Ishikawa (cell line): ENCODE data around the gene NCAPG2.

Experiments
- CEBPB ChIP-seq: IDR thresholded peaks from 2 replicates; pipeline ENCODE4 v1.6.1; 2012
- CREB1 ChIP-seq: IDR thresholded peaks from 2 replicates; pipeline ENCODE4 v1.6.1; 2012; ENCODE audit warnings: low read depth
- EGR1 ChIP-seq: IDR thresholded peaks from 2 replicates; pipeline ENCODE4 v1.6.1; 2012
- EP300 ChIP-seq: IDR thresholded peaks from 2 replicates; pipeline ENCODE4 v1.6.1; 2012; ENCODE audit warnings: borderline replicate concordance
- MAX ChIP-seq: IDR thresholded peaks from 2 replicates; pipeline ENCODE4 v1.6.1; 2012
- NFIC ChIP-seq: IDR thresholded peaks from 2 replicates; pipeline ENCODE4 v1.6.1; 2012
- RAD21 ChIP-seq: IDR thresholded peaks from 2 replicates; pipeline ENCODE4 v1.6.1; 2012; ENCODE audit warnings: low read depth
- REST ChIP-seq: IDR thresholded peaks from 2 replicates; pipeline ENCODE4 v1.6.1; 2012; ENCODE audit warnings: low read depth, mild to moderate bottlenecking
- TAF1 ChIP-seq: IDR thresholded peaks from 2 replicates; pipeline ENCODE4 v1.6.1; 2012; ENCODE audit warnings: low read depth, mild to moderate bottlenecking
- TCF12 ChIP-seq: IDR thresholded peaks from 2 replicates; pipeline ENCODE4 v1.6.1; 2012; ENCODE audit warnings: low read depth
- YY1 ChIP-seq: IDR thresholded peaks from 2 replicates; pipeline ENCODE4 v1.6.1; 2012; ENCODE audit warnings: low read depth

GRCh38 chr7:158689488-158689887 lies 15.1 kb downstream of the NCAPG2 start:
- TF ChIP-seq CEBPB, result no peak
- no peak for TF ChIP-seq NFIC
- no peak for TF ChIP-seq MAX
- no peak for TF ChIP-seq EGR1
- no peak for TF ChIP-seq TCF12
- TF ChIP-seq TAF1, result no peak
- TF ChIP-seq EP300, result no peak
- TF ChIP-seq RAD21, result no peak
- TF ChIP-seq REST, result no peak
- no peak for TF ChIP-seq CREB1
- no peak for TF ChIP-seq YY1
